Lung (tissue), 12 donors: ENCODE measurements around the gene EHMT1. TPM values are rescaled to one million over a fixed set of nuclear protein-coding genes. Genes with fewer than 3 reads are reported as not detected.
A peak's percentile ranks its signal among the peaks of the same experiment; 100 is the strongest.

Source experiments
- ATAC-seq: fragments of 200-7000 bp; cut with Tn5 transposase; one replicate; pipeline ENCODE4 v1.9.1; 2020; ENCODE audit warnings: moderate number of reproducible peaks; ENCODE audit not compliant: insufficient read depth, low FRiP score
- DNase-seq, 3 donors: peaks; one replicate each; pipeline ENCODE4 v3.0.0-alpha.2; 2013 to 2017
- H3K27ac ChIP-seq, 2 donors: one replicate each; pipeline ENCODE4 v1.5.1; 2013; ENCODE audit warnings: mild to moderate bottlenecking in 2 of 2, moderate library complexity in 2 of 2, control low read depth in 1 of 2, inconsistent platforms in 1 of 2, low read depth in 1 of 2, low read length in 1 of 2
- H3K27me3 ChIP-seq, 3 donors: one replicate each; pipeline ENCODE4 v1.5.1; 2013; ENCODE audit warnings: low read length in 2 of 3; ENCODE audit not compliant: control insufficient read depth in 3 of 3, insufficient read depth in 3 of 3
- H3K36me3 ChIP-seq, 4 donors: one replicate each; pipeline ENCODE4 v1.5.1; 2013; ENCODE audit warnings: low read length in 4 of 4, mild to moderate bottlenecking in 1 of 4, moderate library complexity in 1 of 4; ENCODE audit not compliant: control insufficient read depth in 4 of 4, insufficient read depth in 4 of 4
- H3K4me1 ChIP-seq, 5 donors: one replicate each; pipeline ENCODE4 v1.5.1; 2013; ENCODE audit warnings: low read length in 5 of 5, mild to moderate bottlenecking in 2 of 5, moderate library complexity in 1 of 5; ENCODE audit not compliant: control insufficient read depth in 5 of 5, insufficient read depth in 5 of 5
- H3K4me3 ChIP-seq: one replicate; pipeline ENCODE4 v1.5.1; 2013; ENCODE audit warnings: mild to moderate bottlenecking, control low read depth, moderate library complexity
- H3K9ac ChIP-seq, 2 donors: one replicate each; pipeline ENCODE4 v1.5.1; 2013; ENCODE audit warnings: low read length in 2 of 2, control low read depth in 1 of 2; ENCODE audit not compliant: insufficient read depth in 1 of 2
- H3K9me3 ChIP-seq, 4 donors: one replicate each; pipeline ENCODE4 v1.5.1; 2013; ENCODE audit warnings: low read length in 3 of 4, mild to moderate bottlenecking in 1 of 4, moderate library complexity in 1 of 4; ENCODE audit not compliant: control insufficient read depth in 4 of 4, insufficient read depth in 3 of 4
- WGBS, 2 donors: extraction: QIAGEN DNeasy Blood & Tissue Kit; methylation state at CpG; one replicate each; pipeline ENCODE4 v1.1.7; 2013; 5-methylcytosine and 5-hydroxymethylcytosine counted together
- polyA plus RNA-seq, 2 donors: library from polyadenylated mRNA; stranded (reverse); fragments of 200-250 nt; gene quantifications; one replicate each; pipeline ENCODE4 v1.2.1, GENCODE V29; 2013
- total RNA-seq, 2 donors: library from RNA; depleted of rRNA in 1 of 2; stranded (reverse); fragments of >200 nt in 1 of 2; gene quantifications; one replicate each; pipeline ENCODE4 v1.2.1, GENCODE V29; 2014 to 2021
- TF ChIP-seq, protein P1 (sequence below): IDR thresholded peaks from 2 replicates; pipeline ENCODE4 v1.5.1; 2012; ENCODE audit warnings: mild to moderate bottlenecking; ENCODE audit errors: control extremely low read depth, extremely low read depth
- donor health status: control.
- donor health status: control.
- donor health status: Bipolar disorder and iron deficiency.
- donor health status: healthy.
- donor health status: DM: yes; HTN: yes; CAD: no.

The EHMT1 gene
- total and polyA plus RNA-seq, 4 donors, result 32.2 to 91.5 (median 58.1) TPM

GRCh38 chr9:137574192-137574591 is 44.6 kb upstream of the EHMT1 start:
- no peak for ATAC-seq
- H3K4me1 ChIP-seq, result peaks cover 4 to 9% (median 7%) of the 10 kb centered on the region in 5 donors
- no peak overlapping the region for H3K9ac ChIP-seq
- H3K27me3 ChIP-seq, result no peaks in the 10 kb centered on the region
- peaks cover 0 to 34% (median 25%) of the 10 kb centered on the region in 4 donors for H3K36me3 ChIP-seq
- no peak overlapping the region for H3K27ac ChIP-seq
- TF ChIP-seq, protein P1, sequence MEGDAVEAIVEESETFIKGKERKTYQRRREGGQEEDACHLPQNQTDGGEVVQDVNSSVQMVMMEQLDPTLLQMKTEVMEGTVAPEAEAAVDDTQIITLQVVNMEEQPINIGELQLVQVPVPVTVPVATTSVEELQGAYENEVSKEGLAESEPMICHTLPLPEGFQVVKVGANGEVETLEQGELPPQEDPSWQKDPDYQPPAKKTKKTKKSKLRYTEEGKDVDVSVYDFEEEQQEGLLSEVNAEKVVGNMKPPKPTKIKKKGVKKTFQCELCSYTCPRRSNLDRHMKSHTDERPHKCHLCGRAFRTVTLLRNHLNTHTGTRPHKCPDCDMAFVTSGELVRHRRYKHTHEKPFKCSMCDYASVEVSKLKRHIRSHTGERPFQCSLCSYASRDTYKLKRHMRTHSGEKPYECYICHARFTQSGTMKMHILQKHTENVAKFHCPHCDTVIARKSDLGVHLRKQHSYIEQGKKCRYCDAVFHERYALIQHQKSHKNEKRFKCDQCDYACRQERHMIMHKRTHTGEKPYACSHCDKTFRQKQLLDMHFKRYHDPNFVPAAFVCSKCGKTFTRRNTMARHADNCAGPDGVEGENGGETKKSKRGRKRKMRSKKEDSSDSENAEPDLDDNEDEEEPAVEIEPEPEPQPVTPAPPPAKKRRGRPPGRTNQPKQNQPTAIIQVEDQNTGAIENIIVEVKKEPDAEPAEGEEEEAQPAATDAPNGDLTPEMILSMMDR, result no peak
- no peaks in the 10 kb centered on the region for H3K9me3 ChIP-seq
- no peak overlapping the region for H3K4me3 ChIP-seq
- DNase-seq, result no peak
- WGBS, 2 donors, result 90 to 91% methylated on average over 10 of the region's 10 CpGs

GRCh38 chr9:137575364-137575715 is 43.5 kb upstream of the EHMT1 start:
- no peaks in the 10 kb centered on the region for H3K27me3 ChIP-seq
- no peak overlapping the region for H3K9ac ChIP-seq
- DNase-seq, result no peak
- H3K4me1 ChIP-seq, result peaks cover 6 to 9% (median 8%) of the 10 kb centered on the region in 5 donors
- H3K36me3 ChIP-seq, result peaks cover 0 to 33% (median 24%) of the 10 kb centered on the region in 4 donors
- TF ChIP-seq, protein P1, result no peak
- WGBS, 2 donors, result 67 to 81% methylated on average over 9 of the region's 9 CpGs
- no peaks in the 10 kb centered on the region for H3K9me3 ChIP-seq
- ATAC-seq, result no peak
- H3K4me3 ChIP-seq, result no peak overlapping the region
- peak overlapping the region in 1 of 2 donors; percentile 9 for H3K27ac ChIP-seq

- H3K36me3 ChIP-seq, result peaks cover 0 to 28% (median 21%) of the 10 kb centered on the region in 4 donors
These were observed 42.9 kb upstream of the EHMT1 start for GRCh38 chr9:137575716-137576411.

More at GRCh38 chr9:137575716-137576411, 42.9 kb upstream of the EHMT1 start:
- Histone ChIP-seq H3K27me3 (no peaks in the 10 kb centered on the region), H3K9me3 (no peaks in the 10 kb centered on the region), H3K9ac (no peak overlapping the region), H3K27ac (no peak overlapping the region), H3K4me1 (peaks cover 6 to 9% (median 9%) of the 10 kb centered on the region in 5 donors), H3K4me3 (no peak overlapping the region)
- ATAC-seq (no peak), DNase-seq (no peak)
- WGBS, 2 donors, result 76 to 78% methylated on average over 12 of the region's 12 CpGs
- TF ChIP-seq, protein P1, result no peak
